HCT116 (cell line): ENCODE data around the gene HIPK2. TPM values are rescaled to one million over a fixed set of nuclear protein-coding genes. Genes with fewer than 3 reads are reported as not detected.

Source experiments
- ATAC-seq: fragments of 200-7000 bp; cut with Tn5 transposase; 2 replicates; pipeline ENCODE4 v1.9.1; 2020; ENCODE audit warnings: mild to moderate bottlenecking, moderate library complexity
- BruUV-seq: library from RNA; stranded (reverse); fragments of 400-500 nt; replicated peaks from 2 replicates; lab custom pipeline; 2021; lab: Mats Ljungman, UMichigan
- CTCF ChIA-PET: fragments of 300-600 bp; sonication (Branson Sonifier 250); formaldehyde crosslinking; loops from one replicate; lab custom pipeline; 2021; ENCODE audit warnings: antibody characterized with exemption; lab: Charles Lee
- POLR2A ChIA-PET: fragments of 300-600, 350-600 bp; sonication (Branson Sonifier 250); formaldehyde crosslinking; loops from one replicate; lab custom pipeline; 2021; ENCODE audit warnings: antibody characterized with exemption; lab: Charles Lee
- RAD21 ChIA-PET, 2 experiments: fragments of 300-600 bp; sonication (Branson Sonifier 250); formaldehyde crosslinking; loops; one replicate each; lab custom pipeline; 2023; ENCODE audit warnings: low total read pairs in 2 of 2; ENCODE audit not compliant: uncharacterized antibody in 2 of 2, unreplicated experiment in 2 of 2, low non-redundant PET in 1 of 2; lab: Charles Lee
- DNase-seq: peaks from one replicate; pipeline ENCODE4 v3.0.0-alpha.2; 2010; ENCODE audit warnings: low read depth, low spot score
- H2AFZ ChIP-seq: fragments of 200-600 bp; shearing (Covaris generic), sonication (generic); 2 replicates; pipeline ENCODE4 v1.6.1; 2017; ENCODE audit warnings: low read depth, mixed run types, mixed read lengths, antibody characterized with exemption, low read length; ENCODE audit not compliant: poor library complexity, severe bottlenecking
- H3K27ac ChIP-seq: 2 replicates; pipeline ENCODE4 v1.5.1; 2012; ENCODE audit warnings: low read depth, low read length
- H3K27me3 ChIP-seq: fragments of 200-600 bp; sonication (generic); 2 replicates; pipeline ENCODE4 v1.6.1; 2016; ENCODE audit warnings: mixed run types, low read length, mixed read lengths; ENCODE audit not compliant: insufficient read depth
- H3K36me3 ChIP-seq, 2 experiments: fragments of 200-500 bp in 1 of 2; fragments of 200-600 bp in 1 of 2; sonication (Bioruptor generic) in 1 of 2; sonication (generic) in 1 of 2; 2 replicates each; pipeline versions ENCODE4 v1.5.1 to v1.6.1; 2014 to 2016; ENCODE audit warnings: low read length in 2 of 2, inconsistent platforms in 1 of 2, mixed read lengths in 1 of 2, mixed run types in 1 of 2; ENCODE audit not compliant: insufficient read depth in 2 of 2, control insufficient read depth in 1 of 2
- H3K4me1 ChIP-seq, 2 experiments: fragments of 200-600 bp in 1 of 2; sonication (generic) in 1 of 2; 2 replicates each; pipeline versions ENCODE4 v1.5.1 to v1.6.1; 2012 to 2017; ENCODE audit warnings: low read length in 2 of 2, inconsistent platforms in 1 of 2, mild to moderate bottlenecking in 1 of 2, mixed read lengths in 1 of 2, mixed run types in 1 of 2, moderate library complexity in 1 of 2; ENCODE audit not compliant: insufficient read depth in 2 of 2, control insufficient read depth in 1 of 2
- H3K4me2 ChIP-seq: fragments of 200-600 bp; sonication (generic); 2 replicates; pipeline ENCODE4 v1.6.1; 2017; ENCODE audit warnings: mixed run types, low read length, mixed read lengths
- H3K4me3 ChIP-seq, 2 experiments: fragments of 200-600 bp in 1 of 2; sonication (generic) in 1 of 2; replicated peaks in 1 of 2; 2 replicates each; pipeline ENCODE4 v1.5.1; 2011 to 2016; ENCODE audit warnings: low read length in 2 of 2, control low read depth in 1 of 2, low read depth in 1 of 2, mild to moderate bottlenecking in 1 of 2, mixed read lengths in 1 of 2, mixed run types in 1 of 2
- H3K79me2 ChIP-seq: fragments of 200-600 bp; sonication (generic); 2 replicates; pipeline ENCODE4 v1.6.1; 2017; ENCODE audit warnings: mild to moderate bottlenecking, mixed run types, low read length, moderate library complexity, mixed read lengths; ENCODE audit not compliant: insufficient read depth
- H3K9ac ChIP-seq: fragments of 200-600 bp; sonication (generic); 2 replicates; pipeline ENCODE4 v1.6.1; 2016; ENCODE audit warnings: low read length, mixed read lengths
- H3K9me2 ChIP-seq: fragments of 200-600 bp; sonication (generic), shearing (Covaris generic); 2 replicates; pipeline ENCODE4 v1.6.1; 2017; ENCODE audit warnings: mixed run types, mild to moderate bottlenecking, moderate library complexity; ENCODE audit not compliant: insufficient read depth
- H3K9me3 ChIP-seq, 2 experiments: fragments of 200-500 bp in 1 of 2; fragments of 200-600 bp in 1 of 2; sonication (Bioruptor generic) in 1 of 2; sonication (generic) in 1 of 2; 2 replicates each; pipeline ENCODE4 v1.6.1; 2014 to 2017; ENCODE audit warnings: low read length in 2 of 2, mixed read lengths in 2 of 2, inconsistent platforms in 1 of 2, low read depth in 1 of 2, mild to moderate bottlenecking in 1 of 2, mixed run types in 1 of 2, moderate library complexity in 1 of 2; ENCODE audit not compliant: control insufficient read depth in 1 of 2, insufficient read depth in 1 of 2
- H4K20me1 ChIP-seq: fragments of 200-600 bp; sonication (generic), shearing (Covaris generic); 2 replicates; pipeline ENCODE4 v1.6.1; 2017; ENCODE audit warnings: mixed run types, mild to moderate bottlenecking, moderate library complexity; ENCODE audit not compliant: insufficient read depth
- ATF3 ChIP-seq: IDR thresholded peaks from 2 replicates; pipeline ENCODE4 v1.6.1; 2012
- CBX3 ChIP-seq: IDR thresholded peaks from 2 replicates; pipeline ENCODE4 v1.6.1; 2012; ENCODE audit warnings: low read depth
- CEBPB ChIP-seq: IDR thresholded peaks from 2 replicates; pipeline ENCODE4 v1.6.1; 2012; ENCODE audit warnings: low read depth
- EGR1 ChIP-seq: IDR thresholded peaks from 2 replicates; pipeline ENCODE4 v1.6.1; 2012; ENCODE audit warnings: low read depth
- ELF1 ChIP-seq: IDR thresholded peaks from 2 replicates; pipeline ENCODE4 v1.6.1; 2012; ENCODE audit warnings: low read depth, borderline replicate concordance
- EZH2 ChIP-seq: fragments of 200-600 bp; sonication (generic); IDR thresholded peaks from 2 replicates; pipeline ENCODE4 v1.6.1; 2017; ENCODE audit warnings: antibody characterized with exemption, mixed run types
- EZH2phosphoT487 ChIP-seq: fragments of 200-600 bp; IDR thresholded peaks from 2 replicates; pipeline ENCODE4 v1.6.1; 2018; ENCODE audit warnings: antibody characterized with exemption, borderline replicate concordance
- FOSL1 ChIP-seq: IDR thresholded peaks from 2 replicates; pipeline ENCODE4 v1.6.1; 2012; ENCODE audit warnings: low read depth
- POLR2A ChIP-seq: IDR thresholded peaks from 2 replicates; pipeline ENCODE4 v1.7.0; 2011; ENCODE audit warnings: borderline replicate concordance; ENCODE audit not compliant: insufficient read depth, insufficient read length; ENCODE audit errors: extremely low read depth
- REST ChIP-seq: IDR thresholded peaks from 2 replicates; pipeline ENCODE4 v1.6.1; 2012; ENCODE audit warnings: low read depth
- SIN3A ChIP-seq: IDR thresholded peaks from 2 replicates; pipeline ENCODE4 v1.6.1; 2012; ENCODE audit warnings: low read depth
- SP1 ChIP-seq: IDR thresholded peaks from 2 replicates; pipeline ENCODE4 v1.6.1; 2012; ENCODE audit warnings: low read depth
- SRF ChIP-seq: IDR thresholded peaks from 2 replicates; pipeline ENCODE4 v1.6.1; 2012; ENCODE audit warnings: low read depth
- YY1 ChIP-seq: IDR thresholded peaks from 2 replicates; pipeline ENCODE4 v1.6.1; 2011; ENCODE audit warnings: low read length, low read depth, moderate library complexity, mild to moderate bottlenecking; ENCODE audit not compliant: insufficient replicate concordance; ENCODE audit errors: extremely low read depth
- ZBTB33 ChIP-seq: IDR thresholded peaks from 2 replicates; pipeline ENCODE4 v1.6.1; 2011; ENCODE audit warnings: mild to moderate bottlenecking, low read length, moderate library complexity; ENCODE audit not compliant: insufficient replicate concordance; ENCODE audit errors: extremely low read depth
- ZFX ChIP-seq: fragments of 450-650 bp; IDR thresholded peaks from 2 replicates; pipeline ENCODE4 v1.6.1; 2017
- intact Hi-C: fragments of 100-400 bp; cut with micrococcal nuclease; formaldehyde crosslinking; loops from 2 replicates; pipeline ENCODE4 v1.10.0; 2022
- total RNA-seq: library from RNA; stranded (reverse); gene quantifications from one replicate; pipeline ENCODE4 v1.2.1, GENCODE V29; 2021; ENCODE audit not compliant: unreplicated experiment
- TF ChIP-seq, protein P1 (sequence below), 3 experiments: fragments of 200-600 bp in 1 of 3; sonication (generic) in 1 of 3; IDR thresholded peaks in 2 of 3; conservative IDR thresholded peaks in 1 of 3; 2 replicates each; pipeline ENCODE4 v1.5.1; 2012 to 2017; ENCODE audit warnings: low read depth in 2 of 3, low read length in 2 of 3, antibody characterized with exemption in 1 of 3, borderline replicate concordance in 1 of 3, control low read depth in 1 of 3, mild to moderate bottlenecking in 1 of 3, mixed read lengths in 1 of 3, mixed run types in 1 of 3, moderate library complexity in 1 of 3; ENCODE audit not compliant: insufficient read depth in 1 of 3

The HIPK2 gene
- total RNA-seq, 1 experiment from 2014 or later = 49.5 TPM

DNA sequence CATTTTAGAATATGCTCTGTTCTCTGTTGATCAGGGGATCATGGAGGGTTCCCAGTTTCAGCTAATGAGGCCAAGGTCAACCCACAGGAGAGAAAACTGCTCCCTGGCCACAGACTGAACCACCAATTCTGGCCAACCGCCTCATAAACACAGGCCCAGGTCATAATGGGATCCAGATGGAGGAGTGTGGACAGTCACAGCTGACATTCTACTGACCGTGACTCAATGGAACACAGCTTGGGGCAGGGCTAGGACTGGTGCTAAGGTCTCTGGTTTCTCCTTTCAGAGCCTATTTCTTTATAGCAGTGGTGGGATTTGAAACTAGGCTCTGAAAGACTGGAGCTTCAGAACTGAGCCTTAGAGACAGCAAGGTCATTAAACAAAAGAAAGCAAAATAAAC is 68.3 kb downstream of the HIPK2 start:
- intact Hi-C loops = no loop called here
- Histone ChIP-seq H3K36me3 (peaks cover 4 to 5% of the 10 kb centered on the region in 2 experiments; a peak in 1 of 4 replicates), H3K9ac (no peak overlapping the region), H3K27ac (no peak overlapping the region), H4K20me1 (no peaks in the 10 kb centered on the region), H3K4me1 (no peaks in the 10 kb centered on the region), H3K27me3 (no peaks in the 10 kb centered on the region), H2AFZ (no peak overlapping the region), H3K9me3 (no peaks in the 10 kb centered on the region), H3K9me2 (no peaks in the 10 kb centered on the region), H3K4me2 (no peak overlapping the region), H3K4me3 (no peak overlapping the region), H3K79me2 (peaks cover 25% of the 10 kb centered on the region)
- ATAC-seq (no peak), DNase-seq (no peak)
- ChIA-PET CTCF (no interaction called here), POLR2A (no interaction called here), RAD21 (no interaction called here)
- TF ChIP-seq EGR1 (no peak), POLR2A (no peak), EZH2phosphoT487 (no peak), SP1 (no peak), SRF (no peak), YY1 (no peak), FOSL1 (no peak), CEBPB (no peak), REST (no peak), ATF3 (no peak), CBX3 (no peak), SIN3A (no peak), ZBTB33 (no peak), ZFX (no peak), ELF1 (no peak), EZH2 (no peak)
- TF ChIP-seq, protein P1, sequence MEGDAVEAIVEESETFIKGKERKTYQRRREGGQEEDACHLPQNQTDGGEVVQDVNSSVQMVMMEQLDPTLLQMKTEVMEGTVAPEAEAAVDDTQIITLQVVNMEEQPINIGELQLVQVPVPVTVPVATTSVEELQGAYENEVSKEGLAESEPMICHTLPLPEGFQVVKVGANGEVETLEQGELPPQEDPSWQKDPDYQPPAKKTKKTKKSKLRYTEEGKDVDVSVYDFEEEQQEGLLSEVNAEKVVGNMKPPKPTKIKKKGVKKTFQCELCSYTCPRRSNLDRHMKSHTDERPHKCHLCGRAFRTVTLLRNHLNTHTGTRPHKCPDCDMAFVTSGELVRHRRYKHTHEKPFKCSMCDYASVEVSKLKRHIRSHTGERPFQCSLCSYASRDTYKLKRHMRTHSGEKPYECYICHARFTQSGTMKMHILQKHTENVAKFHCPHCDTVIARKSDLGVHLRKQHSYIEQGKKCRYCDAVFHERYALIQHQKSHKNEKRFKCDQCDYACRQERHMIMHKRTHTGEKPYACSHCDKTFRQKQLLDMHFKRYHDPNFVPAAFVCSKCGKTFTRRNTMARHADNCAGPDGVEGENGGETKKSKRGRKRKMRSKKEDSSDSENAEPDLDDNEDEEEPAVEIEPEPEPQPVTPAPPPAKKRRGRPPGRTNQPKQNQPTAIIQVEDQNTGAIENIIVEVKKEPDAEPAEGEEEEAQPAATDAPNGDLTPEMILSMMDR (IDR thresholded peaks at IDR 0.05 in 2 of 3, conservative IDR thresholded peaks at IDR 0.05 in 1 of 3; ENCODE audit: borderline replicate concordance in 1 of 3, insufficient read depth in 1 of 3, low read depth in 2 of 3, low read length in 2 of 3) = no peak
- BruUV-seq = no TSS peak
